GOT3 (cell line): Measurements from ENCODE around the gene CFAP157.

Experiments
- DNase-seq: peaks from one replicate; lab custom pipeline; 2025; ENCODE audit warnings: mixed read lengths; lab: John Stamatoyannopoulos, UW

CFAP157 gene

GRCh38 chr9:127706836-127707241 lies at the start of gene CFAP157:
Gene CFAP157 (plus strand): TSS chr9:127706988. CDS start chr9:127707032, 44 bp downstream.
- DNase-seq: no peak

- no peak for DNase-seq
These were observed 48.4 kb upstream of the CFAP157 start for GRCh38 chr9:127658428-127658827.

- DNase-seq: no peak
These were observed 45.7 kb upstream of the CFAP157 start for GRCh38 chr9:127660886-127661741.

GRCh38 chr9:127662617-127663016 lies 44.2 kb upstream of the CFAP157 start:
- DNase-seq: no peak

- no peak for DNase-seq
These were observed 42.5 kb upstream of the CFAP157 start for GRCh38 chr9:127664324-127664677.

GRCh38 chr9:127664678-127665507 lies 41.9 kb upstream of the CFAP157 start:
- DNase-seq: no peak

- DNase-seq: no peak
These were observed 39.5 kb upstream of the CFAP157 start for GRCh38 chr9:127667127-127667844.

GRCh38 chr9:127667906-127668305 lies 38.9 kb upstream of the CFAP157 start:
- DNase-seq: no peak

GRCh38 chr9:127673234-127673633 lies 33.6 kb upstream of the CFAP157 start:
- no peak for DNase-seq

GRCh38 chr9:127676638-127677037 lies 30.1 kb upstream of the CFAP157 start:
- no peak for DNase-seq

- no peak for DNase-seq
These were observed 27.3 kb upstream of the CFAP157 start for GRCh38 chr9:127679506-127679905.

- no peak for DNase-seq
These were observed 26.6 kb upstream of the CFAP157 start for GRCh38 chr9:127680226-127680625.

- no peak for DNase-seq
These were observed 25.9 kb upstream of the CFAP157 start for GRCh38 chr9:127680846-127681245.

- DNase-seq: no peak
These were observed 24.2 kb upstream of the CFAP157 start for GRCh38 chr9:127682351-127683136.

- no peak for DNase-seq
These were observed 23.1 kb upstream of the CFAP157 start for GRCh38 chr9:127683723-127684122.

- DNase-seq: no peak
These were observed 22.2 kb upstream of the CFAP157 start for GRCh38 chr9:127684576-127684975.

- no peak for DNase-seq
These were observed 20.1 kb upstream of the CFAP157 start for GRCh38 chr9:127686461-127687393.

GRCh38 chr9:127689329-127690000 lies 17.3 kb upstream of the CFAP157 start:
- no peak for DNase-seq

- no peak for DNase-seq
These were observed 16.1 kb upstream of the CFAP157 start for GRCh38 chr9:127690735-127691134.

- DNase-seq: no peak
These were observed 14.7 kb upstream of the CFAP157 start for GRCh38 chr9:127692071-127692470.
